ENCODE data around the gene NME4.

Gene NME4

GRCh38 chr16:363766-364490, 33.1 kb upstream of the NME4 start:
- DNase-seq (ENCODE audit: low read depth), result no peak

- DNase-seq (ENCODE audit: low read depth), result no peak
Observed at GRCh38 chr16:364595-365491, 32.2 kb upstream of the NME4 start.

GRCh38 chr16:366476-366875, 30.5 kb upstream of the NME4 start:
- no peak for DNase-seq (ENCODE audit: low read depth)

GRCh38 chr16:367333-367903, 29.6 kb upstream of the NME4 start:
- no peak for DNase-seq (ENCODE audit: low read depth)

- DNase-seq (ENCODE audit: low read depth), result no peak
Observed at GRCh38 chr16:368388-369158, 28.4 kb upstream of the NME4 start.

GRCh38 chr16:369275-369865, 27.6 kb upstream of the NME4 start:
- DNase-seq (ENCODE audit: low read depth), result no peak

- DNase-seq (ENCODE audit: low read depth), result no peak
Observed at GRCh38 chr16:369866-370436, 27.0 kb upstream of the NME4 start.

GRCh38 chr16:370443-370842, 26.6 kb upstream of the NME4 start, which contains the start of gene MRPL28:
TSS of gene MRPL28 (minus strand) at chr16:370538. CDS start at chr16:370218, 320 bp downstream.
- peak; percentile 72 for DNase-seq (ENCODE audit: low read depth)

- DNase-seq (ENCODE audit: low read depth), result no peak
Observed at GRCh38 chr16:370979-371514, 26.0 kb upstream of the NME4 start.

GRCh38 chr16:371515-372301, 25.3 kb upstream of the NME4 start:
- DNase-seq (ENCODE audit: low read depth), result no peak

- DNase-seq (ENCODE audit: low read depth), result no peak
Observed at GRCh38 chr16:372302-372983, 24.6 kb upstream of the NME4 start.

- DNase-seq (ENCODE audit: low read depth), result no peak
Observed at GRCh38 chr16:373020-373598, 23.9 kb upstream of the NME4 start.

- no peak for DNase-seq (ENCODE audit: low read depth)
Observed at GRCh38 chr16:373848-374615, 23.0 kb upstream of the NME4 start.

GRCh38 chr16:374616-374926, 22.4 kb upstream of the NME4 start:
- DNase-seq (ENCODE audit: low read depth), result no peak

- no peak for DNase-seq (ENCODE audit: low read depth)
Observed at GRCh38 chr16:375212-375611, 21.8 kb upstream of the NME4 start.

GRCh38 chr16:375927-376816, 20.8 kb upstream of the NME4 start:
- DNase-seq (ENCODE audit: low read depth), result no peak

GRCh38 chr16:376817-377418, 20.1 kb upstream of the NME4 start:
- DNase-seq (ENCODE audit: low read depth), result no peak
